ENCODE results near the gene B4GALT2. TPM values are rescaled to one million over a fixed set of nuclear protein-coding genes. Genes with fewer than 3 reads are reported as not detected.
A peak's percentile ranks its signal among the peaks of the same experiment; 100 is the strongest.

B4GALT2 gene
- total RNA-seq, 1 donor from 2014 or later, result 40.1 TPM

DNA sequence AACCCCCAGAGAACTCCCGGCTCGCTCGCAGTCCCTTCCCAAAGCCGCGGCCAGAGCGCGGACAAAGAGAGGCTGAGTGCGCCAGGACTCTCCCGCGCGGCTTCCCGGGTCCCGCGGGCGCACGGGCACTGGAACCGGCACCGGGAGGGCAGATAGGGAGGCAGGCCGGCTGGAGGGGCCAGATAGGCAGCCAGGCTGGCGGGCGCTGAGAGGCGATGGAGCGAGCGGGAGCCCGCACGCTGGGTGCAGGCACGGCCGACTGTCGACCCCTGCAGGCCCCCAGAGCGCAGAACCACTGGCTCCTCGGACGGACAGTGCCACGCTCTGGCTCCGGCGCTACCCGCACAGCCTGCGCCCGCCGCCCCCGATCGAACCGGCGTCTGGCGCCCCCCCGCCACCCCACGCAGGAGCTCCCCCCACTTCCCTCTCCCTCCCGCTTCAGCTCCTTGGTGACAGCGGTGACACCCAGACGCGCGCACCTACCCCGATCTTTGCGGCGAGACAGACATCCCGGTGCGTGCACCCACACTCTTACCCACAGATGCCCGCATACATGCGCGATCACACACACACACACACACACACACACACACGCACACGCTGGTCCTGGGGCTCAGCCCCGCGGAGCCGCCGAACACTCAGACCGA, 51.7 kb downstream of the B4GALT2 start:
- ATAC-seq, result peak; percentile 4

DNA sequence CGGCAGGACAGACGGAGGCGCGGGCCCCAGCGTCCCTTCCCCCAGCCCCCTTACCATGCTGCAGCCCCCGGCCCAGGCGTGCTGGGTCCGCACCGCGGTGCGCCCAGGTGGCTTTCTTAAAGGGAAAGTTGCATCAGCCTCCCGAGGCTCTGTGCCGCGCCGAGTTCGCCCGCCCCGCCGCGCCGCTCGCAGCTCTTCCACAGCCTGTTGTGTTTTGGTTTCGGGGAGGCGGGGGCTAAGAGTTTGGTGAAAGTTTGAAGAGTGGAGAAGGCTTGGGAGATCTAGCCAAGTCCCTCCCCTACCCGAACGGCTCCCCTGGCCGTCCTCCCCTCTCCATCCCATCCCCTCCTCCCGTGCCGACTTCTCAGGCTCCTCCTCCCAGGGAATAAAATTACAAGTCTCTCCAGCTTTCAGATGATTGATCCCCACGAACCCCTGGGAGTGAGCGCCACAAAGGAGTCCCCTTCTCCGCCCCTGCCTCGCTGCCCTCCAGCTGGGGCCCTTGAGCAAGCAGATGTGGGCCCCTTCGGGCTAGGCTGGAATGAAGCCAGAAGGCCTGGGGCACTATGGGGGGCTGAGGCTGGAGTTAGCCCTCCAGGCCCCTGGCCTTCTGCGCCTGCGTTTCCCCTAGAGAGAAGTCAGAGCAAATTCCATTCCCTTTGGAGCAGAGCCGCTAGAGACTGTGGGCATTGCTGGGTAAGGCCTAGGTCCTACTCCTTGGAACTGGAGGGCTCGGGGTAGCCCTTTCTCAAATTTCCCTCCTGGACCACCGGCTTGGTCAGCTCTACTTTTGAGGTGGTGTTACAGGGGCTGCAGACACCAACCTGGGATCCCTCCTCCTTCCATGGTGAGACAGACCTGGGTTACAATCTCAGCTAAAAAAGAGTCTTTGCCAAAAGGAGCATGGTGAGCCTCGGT, 52.5 kb downstream of the B4GALT2 start, which contains the start of gene SLC6A9:
SLC6A9 (minus strand) TSS at position 211 of the 918 bp plus-strand sequence. CDS start 7,185 bp downstream, outside the sequence.
- ATAC-seq, result peak; percentile 47

DNA sequence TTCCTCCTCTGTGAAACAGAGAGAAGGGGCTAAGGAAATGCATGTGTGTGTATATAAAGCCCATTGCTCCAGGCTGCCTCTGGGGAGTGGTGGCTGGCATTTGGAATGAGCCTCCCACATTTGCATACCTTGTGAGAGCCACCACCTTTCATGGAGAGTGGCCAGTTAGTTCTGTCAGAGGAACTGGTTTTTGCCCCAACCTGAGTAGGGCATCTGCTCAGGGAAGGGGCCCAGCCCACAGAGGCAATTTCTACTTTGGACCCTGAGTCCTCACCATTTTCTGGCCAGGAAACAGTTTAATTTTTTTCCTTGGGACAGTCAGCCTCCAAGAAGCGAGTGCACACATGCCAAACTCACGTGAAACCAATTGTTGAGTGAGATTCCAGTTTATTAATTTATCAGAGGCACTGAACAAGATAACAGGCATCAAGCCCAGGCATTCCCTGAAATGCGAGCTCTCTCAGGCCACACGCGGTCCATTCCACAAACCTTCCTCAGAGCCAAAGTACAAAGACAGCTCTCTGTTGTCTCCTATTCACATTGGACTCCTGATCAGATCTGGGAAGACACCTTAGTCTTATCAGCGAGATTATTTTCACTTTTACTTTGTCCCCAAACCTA, 53.3 kb downstream of the B4GALT2 start:
- ATAC-seq, result peak; percentile 5

DNA sequence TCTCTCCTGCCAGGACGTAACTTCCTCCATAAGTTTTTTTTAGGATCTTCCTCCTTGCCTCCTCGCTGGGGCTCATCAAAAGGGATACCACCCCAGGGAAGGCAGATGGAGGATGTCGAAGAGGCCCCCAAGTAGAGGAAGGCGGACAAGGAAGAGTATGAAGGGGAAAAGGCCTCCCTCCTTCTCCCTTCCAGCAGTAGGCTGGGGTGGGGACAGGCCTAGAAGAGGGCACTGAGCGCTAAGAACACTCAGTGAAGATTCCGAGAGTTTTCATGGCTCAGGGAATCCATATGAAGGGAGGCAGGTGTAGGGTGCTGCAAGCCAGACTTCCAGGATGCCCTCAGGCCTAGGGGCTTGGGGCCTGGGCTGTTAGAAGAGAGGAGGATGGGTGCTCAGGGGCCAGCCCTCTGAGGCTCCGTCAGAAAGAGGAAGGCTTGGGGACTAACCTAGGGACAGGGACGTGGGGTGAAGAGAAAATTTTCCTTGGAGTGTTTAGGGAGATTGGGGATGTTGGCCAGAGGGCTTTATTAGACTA, 54.1 kb downstream of the B4GALT2 start:
- no peak for ATAC-seq

DNA sequence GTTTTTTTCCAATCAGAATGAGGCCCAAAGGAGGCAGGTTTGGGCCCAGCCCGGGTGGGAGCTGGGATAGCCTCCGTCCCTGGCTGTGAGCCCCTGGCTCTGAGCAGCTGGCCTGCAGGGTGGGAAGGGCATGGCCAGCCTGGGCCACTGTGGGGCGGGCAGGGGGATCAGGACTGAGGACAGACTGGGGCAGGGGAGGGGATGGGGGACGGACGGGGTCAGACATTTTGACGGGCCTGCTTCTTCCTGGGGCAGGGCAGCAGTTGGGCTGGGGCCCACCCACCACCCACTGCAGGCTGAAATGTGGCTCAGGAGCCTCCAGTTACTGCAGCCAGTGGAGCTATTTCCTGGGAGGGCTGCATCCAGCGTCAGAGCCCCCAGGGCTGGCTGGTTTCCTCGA, 54.7 kb downstream of the B4GALT2 start:
- no peak for ATAC-seq

DNA sequence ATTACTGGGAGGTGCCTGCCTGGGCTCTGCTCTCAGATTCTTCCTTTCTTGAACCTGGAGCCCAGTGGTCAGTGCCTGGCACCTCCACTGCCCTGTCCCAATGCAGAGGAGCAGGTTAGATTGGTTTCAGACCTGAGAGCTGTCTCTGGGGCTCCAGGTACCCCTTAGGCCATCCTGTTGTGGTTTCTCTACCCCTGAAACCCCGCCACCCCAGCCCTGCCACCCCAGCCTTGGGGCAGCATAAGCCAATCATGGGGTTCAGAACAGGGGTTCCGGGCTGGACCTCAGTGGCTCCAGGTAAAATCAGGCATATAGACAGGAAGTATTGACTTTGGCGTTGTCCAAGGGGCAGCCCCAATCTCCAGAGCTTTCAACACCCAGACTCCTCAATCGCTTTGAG, 55.4 kb downstream of the B4GALT2 start:
- ATAC-seq, result no peak

DNA sequence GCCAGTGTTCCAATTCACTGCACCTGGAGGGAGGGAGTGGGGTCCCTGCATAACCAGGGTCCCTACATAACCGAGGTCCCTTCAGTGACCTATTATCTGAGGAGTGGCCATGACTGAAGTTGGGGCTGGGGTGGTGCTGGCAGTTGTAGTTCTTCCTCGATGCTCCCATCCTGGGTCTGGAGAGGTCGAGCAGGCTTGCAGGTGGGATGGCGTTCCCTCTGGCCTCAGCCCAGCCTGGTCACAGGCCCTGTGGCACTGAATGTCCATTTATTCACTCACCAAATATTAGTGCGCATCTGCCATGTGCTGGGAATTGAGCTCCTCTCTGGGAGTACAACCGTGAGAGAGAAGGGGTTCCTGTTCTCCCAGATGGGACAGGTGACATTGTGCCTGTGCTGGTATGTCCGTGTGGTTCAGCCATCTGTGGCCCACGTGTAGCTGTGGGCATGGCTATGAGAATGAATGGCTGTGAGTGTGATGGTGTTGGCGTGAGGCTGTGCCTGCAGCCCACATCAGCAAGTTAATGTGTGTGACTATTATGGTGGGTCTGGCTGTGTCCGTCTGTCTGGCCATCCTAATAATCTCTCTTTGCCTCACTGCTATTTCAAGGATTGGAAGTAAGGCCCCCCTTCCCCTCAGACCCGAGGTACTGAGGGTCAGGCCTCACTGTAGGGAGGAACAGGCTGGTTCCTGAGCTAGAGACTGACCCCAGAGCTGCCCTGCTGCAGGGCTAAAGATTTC, 56.1 kb downstream of the B4GALT2 start:
- no peak for ATAC-seq

DNA sequence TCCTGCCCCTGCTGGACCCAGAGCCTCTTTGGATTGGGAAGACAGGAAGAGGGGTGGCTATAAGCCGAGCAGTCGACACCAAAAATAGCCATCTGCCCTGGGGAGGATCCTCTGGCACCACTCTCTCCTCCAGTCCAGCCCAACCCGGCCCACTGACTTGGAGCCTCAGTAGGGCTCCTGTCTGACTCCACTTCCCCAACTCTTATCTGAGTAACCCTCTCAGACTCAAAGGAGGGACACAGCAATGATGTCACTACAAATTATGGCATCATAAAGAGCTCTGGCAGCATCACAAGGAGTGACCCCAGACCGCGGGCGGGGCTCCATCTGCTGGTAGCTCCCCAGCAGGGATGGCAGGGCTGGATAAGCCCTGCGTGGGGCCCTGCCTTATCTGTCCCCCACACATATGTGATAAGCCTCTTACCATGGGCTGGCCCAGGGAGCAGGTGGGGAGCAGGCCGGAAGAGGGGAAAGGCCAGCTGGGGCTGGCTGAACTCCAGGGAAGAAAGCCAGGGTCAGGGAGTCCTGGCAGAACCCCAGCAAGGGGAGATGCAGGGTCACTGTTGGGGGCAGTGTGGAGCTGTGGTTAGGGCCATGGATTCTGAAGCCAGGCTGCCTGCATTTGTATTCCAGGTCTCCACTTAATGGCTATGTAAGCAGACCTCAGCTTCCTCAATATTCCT, 56.9 kb downstream of the B4GALT2 start:
- no peak for ATAC-seq

DNA sequence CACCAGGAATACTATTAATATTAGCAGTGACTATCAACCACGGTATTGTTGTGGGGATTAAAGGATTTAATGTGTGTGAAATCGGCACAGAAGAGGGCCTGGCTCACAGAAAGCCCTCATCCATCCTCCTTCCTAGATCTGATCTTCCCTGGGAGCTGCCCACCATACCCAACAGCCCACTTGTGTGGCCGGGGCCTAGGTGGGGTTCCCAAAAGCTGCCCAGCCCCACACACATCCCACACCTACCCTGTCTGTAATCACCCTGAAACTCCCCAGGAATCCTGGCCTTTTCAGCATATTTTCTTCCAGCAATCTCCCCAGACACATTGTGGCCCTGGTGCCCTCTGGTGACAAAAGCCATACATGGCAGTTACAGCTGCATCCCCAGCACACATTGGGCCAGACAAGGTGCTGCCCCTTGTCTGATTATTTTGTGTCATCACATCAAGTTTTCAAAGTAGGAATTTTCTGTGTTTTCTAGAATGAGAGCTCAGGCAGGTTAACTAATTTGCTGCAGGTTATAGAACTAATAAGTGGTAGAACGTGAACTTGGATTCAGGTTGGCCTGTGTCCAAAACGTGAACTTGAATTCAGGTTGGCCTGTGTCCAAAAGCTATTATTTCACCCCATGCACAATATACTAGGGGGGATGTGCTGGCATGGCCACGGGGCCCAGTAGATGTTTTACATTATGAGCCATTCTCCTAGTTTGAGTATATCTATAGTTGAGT, 57.6 kb downstream of the B4GALT2 start:
- peak; percentile 63 for ATAC-seq

DNA sequence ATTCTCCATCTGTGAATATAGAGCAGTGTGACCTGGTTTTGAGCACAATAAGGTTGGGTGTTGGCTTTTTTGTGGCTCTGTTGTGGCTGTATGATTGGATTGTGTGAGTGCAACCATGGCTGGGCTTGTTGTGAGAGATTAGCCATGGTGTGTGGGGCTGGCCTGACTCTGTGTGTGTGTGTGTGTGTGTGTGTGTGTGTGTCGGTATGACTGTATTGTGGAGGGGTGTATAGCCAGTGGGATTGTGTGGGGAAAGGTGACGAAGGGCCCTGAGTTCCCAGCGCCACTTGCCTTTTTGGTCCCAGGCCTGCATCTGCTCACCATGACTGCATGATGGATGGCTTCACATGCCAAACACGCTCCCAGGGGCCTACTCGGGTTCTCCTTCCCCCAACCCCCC, 58.1 kb downstream of the B4GALT2 start:
- ATAC-seq, result peak; percentile 19

DNA sequence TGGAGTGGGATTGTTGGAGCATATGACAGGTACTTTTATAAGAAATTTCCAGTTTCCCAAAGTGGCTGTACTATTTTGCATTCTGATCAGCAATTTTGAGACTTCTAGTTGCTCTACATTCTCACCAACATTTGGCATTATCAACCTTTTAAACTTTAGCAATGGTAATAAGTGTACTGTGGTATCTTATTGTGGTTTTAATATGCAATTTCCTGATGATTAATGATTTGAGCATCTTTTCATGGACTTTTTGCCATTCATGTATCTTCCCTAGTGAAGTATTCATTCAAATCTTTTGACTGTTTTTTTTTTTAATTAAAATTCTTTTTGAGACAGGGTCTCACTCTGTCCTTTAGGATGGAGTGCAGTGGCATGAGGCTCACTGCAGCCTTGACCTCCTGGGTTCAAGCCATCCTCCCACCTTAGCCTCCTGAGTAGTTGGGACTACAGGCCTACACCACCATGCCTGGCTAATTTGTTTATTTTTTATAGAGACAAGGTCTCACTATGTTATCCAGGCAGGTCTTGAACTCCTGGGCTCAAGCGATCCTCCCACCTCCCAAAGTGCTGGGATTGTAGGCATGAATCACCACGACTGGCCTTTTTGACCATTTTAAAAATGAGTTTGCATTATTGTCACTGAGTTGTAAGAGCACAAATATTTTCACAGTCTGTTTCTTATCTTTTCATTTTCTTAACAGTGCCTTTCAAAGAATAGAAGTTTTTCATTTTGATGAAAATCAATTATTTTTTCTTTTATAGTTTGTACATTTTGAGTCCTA, 60.1 kb downstream of the B4GALT2 start:
- no peak for ATAC-seq

DNA sequence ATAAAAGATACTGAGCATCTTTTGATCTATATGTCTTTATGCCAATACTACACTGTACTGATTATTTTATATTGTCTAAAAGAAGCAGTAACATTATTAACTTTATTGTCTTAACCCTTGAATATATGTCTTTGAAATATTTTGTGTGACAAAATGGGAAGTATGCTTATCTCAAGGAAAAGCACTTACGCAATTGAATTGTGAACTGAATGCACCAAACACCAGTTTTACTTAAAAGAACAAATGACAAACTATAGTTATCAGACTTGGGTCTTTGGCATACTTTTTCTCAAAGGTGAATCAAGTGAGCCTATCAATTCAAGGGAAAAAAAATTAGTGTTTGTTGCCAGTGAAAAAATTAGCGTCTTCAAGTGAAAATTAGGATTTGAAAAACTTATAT, 61.4 kb downstream of the B4GALT2 start:
- no peak for ATAC-seq

Other genes with a start within 250 kb of the B4GALT2 start
- gene ARTN, start 45.4 kb upstream of the B4GALT2 start, total RNA-seq, result 7.4 TPM
- gene IPO13, start 32.3 kb upstream of the B4GALT2 start, total RNA-seq, result 21.7 TPM
- gene DPH2, start 9.2 kb upstream of the B4GALT2 start, total RNA-seq, result 18.3 TPM
- gene ATP6V0B, start 4.2 kb upstream of the B4GALT2 start, total RNA-seq, result 95.7 TPM
- gene CCDC24, start 12.4 kb downstream of the B4GALT2 start, total RNA-seq, result 4.0 TPM
- gene SLC6A9, start 52.3 kb downstream of the B4GALT2 start, total RNA-seq, result 46.7 TPM
- not detected for gene KLF17, start 139.6 kb downstream of the B4GALT2 start, total RNA-seq
- gene KLF18, start 162.4 kb downstream of the B4GALT2 start, total RNA-seq, result not detected
- 16.2 TPM for gene DMAP1, start 234.3 kb downstream of the B4GALT2 start, total RNA-seq